ENCODE measurements around the gene HOXA11.

GRCh38 chr7:27161721-27162560 lies 23.1 kb downstream of the HOXA11 start:
- TF ChIP-seq CTCF (IDR thresholded peaks at IDR 0.05) (peak in 1 of 5 experiments; percentile 17), POLR2A (IDR thresholded peaks at IDR 0.05) (peak; percentile 58), POLR2AphosphoS5 (IDR thresholded peaks at IDR 0.05) (peak; percentile 57 to 74 (median 59)), EP300 (IDR thresholded peaks at IDR 0.05; ENCODE audit: low read depth) (no peak)
